ENCODE results near the gene MEGF8.

DNA sequence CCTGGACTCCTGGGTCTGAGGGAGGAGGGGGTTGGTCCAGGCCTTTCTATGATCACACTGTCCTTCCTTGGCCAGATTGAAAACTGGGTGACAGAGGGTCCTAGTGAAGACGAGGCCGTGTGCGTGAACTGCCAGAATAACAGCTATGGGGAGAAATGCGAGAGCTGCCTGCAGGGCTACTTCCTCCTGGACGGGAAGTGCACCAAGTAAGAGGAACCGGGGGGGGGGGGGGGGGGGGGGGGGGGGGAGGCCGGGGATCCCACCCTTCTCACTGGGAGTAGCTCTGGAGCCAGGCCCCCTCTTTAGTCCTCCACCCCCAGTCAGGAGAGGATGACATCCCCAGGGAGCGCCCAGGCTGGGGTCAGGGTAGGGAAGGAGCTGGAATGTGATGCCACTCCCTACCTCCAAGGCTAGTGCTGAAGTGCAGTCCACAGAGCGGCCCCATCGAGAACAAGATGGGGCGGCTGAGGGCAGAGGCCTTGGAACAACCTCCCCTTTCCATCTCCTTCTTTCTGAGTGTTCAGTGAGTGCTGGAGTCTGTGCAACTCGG lies 45.3 kb downstream of the MEGF8 start:
- no peak for TF ChIP-seq GATA2 (IDR thresholded peaks at IDR 0.05; ENCODE audit: low read depth, low read length)
- no peak for TF ChIP-seq GATA3 (IDR thresholded peaks at IDR 0.05; ENCODE audit: low read depth, low read length)

Data from SH-SY5Y (cell line).